SU-DHL-6 (cell line): ENCODE measurements around the gene TBX5.

Source experiments
- H2AFZ ChIP-seq: fragments of 200-600 bp; sonication (generic); 2 replicates; pipeline ENCODE4 v1.6.1; 2014; ENCODE audit warnings: low read depth, mild to moderate bottlenecking, moderate library complexity, mixed read lengths, antibody characterized with exemption, low read length; ENCODE audit not compliant: severe bottlenecking
- H3F3A ChIP-seq: fragments of 200-600 bp; shearing (Covaris generic); 2 replicates; pipeline ENCODE4 v1.6.0; 2016; ENCODE audit warnings: antibody characterized with exemption, mild to moderate bottlenecking; ENCODE audit not compliant: insufficient read depth
- H3K27ac ChIP-seq: fragments of 200-600 bp; sonication (generic); 2 replicates; pipeline ENCODE4 v1.5.1; 2016; ENCODE audit warnings: low read depth, mild to moderate bottlenecking, low read length, moderate library complexity, mixed read lengths
- H3K27me3 ChIP-seq: fragments of 200-600 bp; sonication (generic), shearing (Covaris generic); 2 replicates; pipeline ENCODE4 v1.6.0; 2014; ENCODE audit warnings: mild to moderate bottlenecking, low read length
- H3K36me3 ChIP-seq: fragments of 200-600 bp; sonication (generic); 2 replicates; pipeline ENCODE4 v1.6.1; 2014; ENCODE audit warnings: mild to moderate bottlenecking, low read length, mixed read lengths
- H3K4me2 ChIP-seq: fragments of 300-600, 200-600 bp; shearing (Covaris generic), sonication (generic); 2 replicates; pipeline ENCODE4 v1.6.0; 2014; ENCODE audit warnings: low read length, low read depth, mild to moderate bottlenecking; ENCODE audit not compliant: poor library complexity, severe bottlenecking
- H3K4me3 ChIP-seq: fragments of 200-600 bp; sonication (generic); 2 replicates; pipeline ENCODE4 v1.5.1; 2014; ENCODE audit warnings: antibody characterized with exemption, low read length, mild to moderate bottlenecking, mixed read lengths; ENCODE audit not compliant: insufficient read depth, poor library complexity, severe bottlenecking
- H3K79me2 ChIP-seq: fragments of 200-600 bp; sonication (generic); 2 replicates; pipeline ENCODE4 v1.6.1; 2014; ENCODE audit warnings: mild to moderate bottlenecking, low read length, moderate library complexity; ENCODE audit not compliant: insufficient read depth
- H3K9ac ChIP-seq: fragments of 200-600 bp; sonication (generic); 2 replicates; pipeline ENCODE4 v1.7.0; 2014; ENCODE audit warnings: mild to moderate bottlenecking, low read length
- H3K9me2 ChIP-seq: fragments of 200-600 bp; sonication (generic); replicated peaks from 2 replicates; pipeline ENCODE4 v1.6.1; 2014; ENCODE audit warnings: low read length; ENCODE audit not compliant: insufficient read depth
- H3K9me3 ChIP-seq: fragments of 200-600 bp; sonication (generic); 2 replicates; pipeline ENCODE4 v1.6.1; 2014; ENCODE audit warnings: low read length, mixed read lengths; ENCODE audit not compliant: insufficient read depth
- H4K20me1 ChIP-seq: fragments of 200-600 bp; sonication (generic); 2 replicates; pipeline ENCODE4 v1.6.1; 2014; ENCODE audit warnings: low read depth, mild to moderate bottlenecking, antibody characterized with exemption, low read length, moderate library complexity, mixed read lengths
- CTCF ChIP-seq: fragments of 200-600 bp; sonication (generic); IDR thresholded peaks from one replicate; pipeline ENCODE4 v1.5.1; 2017; ENCODE audit warnings: antibody characterized with exemption, mild to moderate bottlenecking, low read length, moderate library complexity; ENCODE audit not compliant: insufficient read depth, poor library complexity, severe bottlenecking
- EZH2phosphoT487 ChIP-seq: fragments of 200-600 bp; sonication (generic), shearing (Covaris generic); conservative IDR thresholded peaks from 2 replicates; pipeline ENCODE4 v1.6.1; 2018; ENCODE audit warnings: mild to moderate bottlenecking, antibody characterized with exemption, low read length, moderate library complexity, mixed read lengths

TBX5 gene

DNA sequence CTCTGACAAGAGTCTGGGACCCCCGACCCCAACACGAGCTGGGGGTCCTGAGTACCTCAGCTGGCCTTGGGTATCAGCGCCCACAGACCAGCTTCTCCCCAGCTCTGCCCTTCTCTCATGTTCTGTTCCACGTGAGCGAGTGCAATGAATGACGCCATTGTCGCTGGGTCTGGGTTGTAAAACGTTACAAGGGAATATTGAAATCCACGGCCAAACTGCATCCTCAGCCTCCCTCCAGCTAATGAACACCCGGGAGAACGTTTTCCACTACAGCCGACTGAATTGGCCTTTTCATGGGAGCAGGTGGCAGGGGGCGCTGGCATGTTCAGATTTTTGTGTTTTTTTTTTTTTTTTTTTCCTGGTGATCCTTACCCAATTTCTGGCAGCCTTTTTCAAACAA lies 34.7 kb downstream of the TBX5 start:
- no peaks in the 10 kb centered on the region for H3K9me2 ChIP-seq
- H3K9me3 ChIP-seq: no peaks in the 10 kb centered on the region
- H2AFZ ChIP-seq: no peak overlapping the region

GRCh38 chr12:114368685-114369452 lies 37.1 kb downstream of the TBX5 start:
- Histone ChIP-seq H2AFZ (no peak overlapping the region), H3K4me2 (no peak overlapping the region), H3K4me3 (no peak overlapping the region), H4K20me1 (no peaks in the 10 kb centered on the region), H3K9me2 (no peaks in the 10 kb centered on the region), H3K79me2 (no peaks in the 10 kb centered on the region), H3K36me3 (no peaks in the 10 kb centered on the region), H3K27me3 (no peaks in the 10 kb centered on the region), H3K27ac (no peak overlapping the region), H3K9me3 (no peaks in the 10 kb centered on the region), H3F3A (no peaks in the 10 kb centered on the region), H3K9ac (no peak overlapping the region)
- no peak for TF ChIP-seq CTCF
- no peak for TF ChIP-seq EZH2phosphoT487

More for the DNA sequence above, 34.7 kb downstream of the TBX5 start:
- TF ChIP-seq CTCF (no peak), EZH2phosphoT487 (no peak)
- Histone ChIP-seq H3K9ac (no peak overlapping the region), H3K27ac (no peak overlapping the region), H4K20me1 (no peaks in the 10 kb centered on the region), H3K4me2 (no peak overlapping the region), H3K4me3 (no peak overlapping the region), H3F3A (no peaks in the 10 kb centered on the region), H3K27me3 (no peaks in the 10 kb centered on the region), H3K36me3 (no peaks in the 10 kb centered on the region), H3K79me2 (no peaks in the 10 kb centered on the region)

- H3K9ac ChIP-seq: no peak overlapping the region
- no peaks in the 10 kb centered on the region for H3K9me2 ChIP-seq
- no peaks in the 10 kb centered on the region for H3K9me3 ChIP-seq
- H3K4me2 ChIP-seq: no peak overlapping the region
- H3K4me3 ChIP-seq: no peak overlapping the region
- H4K20me1 ChIP-seq: no peaks in the 10 kb centered on the region
- no peaks in the 10 kb centered on the region for H3K79me2 ChIP-seq
- no peak overlapping the region for H3K27ac ChIP-seq
- no peaks in the 10 kb centered on the region for H3K36me3 ChIP-seq
- no peaks in the 10 kb centered on the region for H3K27me3 ChIP-seq
- TF ChIP-seq CTCF (no peak), EZH2phosphoT487 (no peak)
- H2AFZ ChIP-seq: no peak overlapping the region
- no peaks in the 10 kb centered on the region for H3F3A ChIP-seq
Measured at GRCh38 chr12:114361992-114362391, 44.0 kb downstream of the TBX5 start.
